Posterior cingulate gyrus (tissue), 11 donors: Measurements from ENCODE around the gene DRGX.

Source experiments
- DNase-seq, 10 donors: peaks; one replicate each; pipeline versions ENCODE4 v3.0.0 to v3.0.0-alpha.2; 2020 to 2021; ENCODE audit warnings: mixed read lengths in 3 of 10
- intact Hi-C: fragments of 100-400 bp; cut with DNase I; formaldehyde crosslinking; loops from one replicate; pipeline ENCODE4 v1.15.1; 2023

Gene DRGX

GRCh38 chr10:49408519-49409306 is 12.8 kb upstream of the DRGX start:
- intact Hi-C loops = loop anchor here (10.0 kb wide), 1 partner anchor 754 kb away; no protein-coding TSS in a partner anchor
- DNase-seq = peak in 1 of 10 donors; percentile 67

GRCh38 chr10:49407552-49408137 is 11.8 kb upstream of the DRGX start:
- peak; percentile 57 to 96 (median 83) for DNase-seq
- intact Hi-C loops = loop anchor here (2.0 to 10.0 kb wide), 2 partner anchors 111 to 753 kb away; no protein-coding TSS in a partner anchor

GRCh38 chr10:49407151-49407550 is 11.3 kb upstream of the DRGX start:
- intact Hi-C loops = loop anchor here (2.0 to 10.0 kb wide), 2 partner anchors 112 to 752 kb away; no protein-coding TSS in a partner anchor
- no peak for DNase-seq

GRCh38 chr10:49404321-49404878 is 8.5 kb upstream of the DRGX start:
- intact Hi-C loops = loop anchor here (10.0 kb wide), 1 partner anchor 750 kb away; no protein-coding TSS in a partner anchor
- DNase-seq = peak in 1 of 10 donors; percentile 69

- DNase-seq = no peak
- intact Hi-C loops = loop anchor here (10.0 kb wide), 1 partner anchor 749 kb away; no protein-coding TSS in a partner anchor
Measured at GRCh38 chr10:49403363-49403762, 7.5 kb upstream of the DRGX start.

GRCh38 chr10:49400365-49400764 is 4.5 kb upstream of the DRGX start:
- DNase-seq = no peak
- intact Hi-C loops = loop anchor here (10.0 kb wide), 1 partner anchor 746 kb away; no protein-coding TSS in a partner anchor

GRCh38 chr10:49398986-49399385 is 3.1 kb upstream of the DRGX start:
- DNase-seq = no peak
- intact Hi-C loops = no loop called here

GRCh38 chr10:49398000-49398861 is 2.3 kb upstream of the DRGX start:
- peak in 3 of 10 donors; percentile 44 to 86 (median 86) for DNase-seq
- intact Hi-C loops = no loop called here

- intact Hi-C loops = no loop called here
- DNase-seq = peak in 2 of 10 donors; percentile 77 to 78
Measured at GRCh38 chr10:49397036-49397999, 1.4 kb upstream of the DRGX start.

- intact Hi-C loops = no loop called here
- DNase-seq = no peak
Measured at GRCh38 chr10:49396666-49396999, 744 bp upstream of the DRGX start.

GRCh38 chr10:49394933-49395740 is 752 bp downstream of the DRGX start:
- DNase-seq = peak in 2 of 10 donors; percentile 76 to 82
- intact Hi-C loops = no loop called here

- intact Hi-C loops = no loop called here
- no peak for DNase-seq
Measured at GRCh38 chr10:49393757-49394156, 2.1 kb downstream of the DRGX start.

- intact Hi-C loops = no loop called here
- DNase-seq = no peak
Measured at GRCh38 chr10:49393301-49393700, 2.6 kb downstream of the DRGX start.

- DNase-seq = no peak
- intact Hi-C loops = no loop called here
Measured at GRCh38 chr10:49389361-49389933, 6.4 kb downstream of the DRGX start.

GRCh38 chr10:49388161-49388560 is 7.7 kb downstream of the DRGX start:
- intact Hi-C loops = no loop called here
- no peak for DNase-seq

- DNase-seq = no peak
Measured at GRCh38 chr10:49387071-49387470, 8.8 kb downstream of the DRGX start.

GRCh38 chr10:49385939-49386922 is 9.7 kb downstream of the DRGX start:
- intact Hi-C loops = no loop called here

More at GRCh38 chr10:49387071-49387470, 8.8 kb downstream of the DRGX start:
- intact Hi-C loops = no loop called here

More at GRCh38 chr10:49385939-49386922, 9.7 kb downstream of the DRGX start:
- no peak for DNase-seq
